GM12878 (cell line): ENCODE measurements around the gene ARHGAP27. TPM values are rescaled to one million over a fixed set of nuclear protein-coding genes. Genes with fewer than 3 reads are reported as not detected.

Experiments
- ATAC-seq: fragments of 200-7000 bp; cut with Tn5 transposase; 3 replicates; pipeline ENCODE4 v1.9.1; 2020; ENCODE audit warnings: mild to moderate bottlenecking, moderate library complexity
- BruUV-seq: library from RNA; stranded (reverse); fragments of 400-500 nt; replicated peaks from 2 replicates; lab custom pipeline; 2021; lab: Mats Ljungman, UMichigan
- CTCF ChIA-PET: fragments of 300-600 bp; sonication (Branson Sonifier 250); formaldehyde crosslinking; extraction: SDS; loops from one replicate; lab custom pipeline; 2021; ENCODE audit warnings: inconsistent platforms; lab: Yijun Ruan, JAX
- POLR2A ChIA-PET: fragments of 350-600 bp; formaldehyde crosslinking; extraction: SDS; loops from one replicate; lab custom pipeline; 2021; ENCODE audit warnings: inconsistent platforms; lab: Charles Lee
- RAD21 ChIA-PET: fragments of 300-600 bp; sonication (Branson Sonifier 250); formaldehyde crosslinking; loops from one replicate; lab custom pipeline; 2023; ENCODE audit warnings: antibody characterized with exemption; ENCODE audit not compliant: unreplicated experiment; lab: Charles Lee
- SMC1A ChIA-PET: fragments of 300-600 bp; sonication (Branson Sonifier 250); formaldehyde crosslinking; loops from one replicate; lab custom pipeline; 2023; ENCODE audit not compliant: unreplicated experiment, uncharacterized antibody; lab: Charles Lee
- DNase-seq: peaks from one replicate; pipeline ENCODE4 v3.0.0-alpha.2; 2011; ENCODE audit warnings: low read depth, low spot score
- FAIRE-seq: peaks from 3 replicates; lab custom pipeline; 2011; peaks lifted over from hg19 to GRCh38; lab: Jason Lieb, UNC
- H2AFZ ChIP-seq: 2 replicates; pipeline ENCODE4 v1.6.0; 2011; ENCODE audit warnings: low read depth, low read length, control low read depth; ENCODE audit not compliant: control insufficient read depth
- H3K27ac ChIP-seq: 2 replicates; pipeline ENCODE4 v1.5.1; 2011; ENCODE audit warnings: control low read depth; ENCODE audit not compliant: control insufficient read depth, insufficient read depth
- H3K27me3 ChIP-seq, 2 experiments: replicated peaks in 1 of 2; 2 replicates each; pipeline versions ENCODE4 v1.6.0 to v1.6.1; 2011; ENCODE audit warnings: low read length in 1 of 2; ENCODE audit not compliant: control insufficient read depth in 2 of 2, insufficient read depth in 2 of 2
- H3K36me3 ChIP-seq, 2 experiments: 2 replicates each; pipeline ENCODE4 v1.5.1; 2011; ENCODE audit warnings: low read length in 1 of 2; ENCODE audit not compliant: control insufficient read depth in 2 of 2, insufficient read depth in 2 of 2
- H3K4me1 ChIP-seq: 2 replicates; pipeline ENCODE4 v1.6.1; 2011; ENCODE audit warnings: mild to moderate bottlenecking, low read length, moderate library complexity, mixed read lengths; ENCODE audit not compliant: control insufficient read depth, insufficient read depth
- H3K4me2 ChIP-seq: 2 replicates; pipeline ENCODE4 v1.6.0; 2011; ENCODE audit warnings: control low read depth; ENCODE audit not compliant: control insufficient read depth, insufficient read depth
- H3K4me3 ChIP-seq: fragments of 200-600 bp; sonication (generic); 2 replicates; pipeline ENCODE4 v1.5.1; 2016
- H3K79me2 ChIP-seq: 2 replicates; pipeline ENCODE4 v1.6.0; 2011; ENCODE audit warnings: low read length; ENCODE audit not compliant: control insufficient read depth, insufficient read depth
- H3K9ac ChIP-seq: 2 replicates; pipeline ENCODE4 v1.8.0; 2011; ENCODE audit warnings: low read length, control low read depth, mixed read lengths; ENCODE audit not compliant: control insufficient read depth, insufficient read depth
- H3K9me3 ChIP-seq: replicated peaks from 3 replicates; pipeline ENCODE4 v1.5.1; 2011; ENCODE audit warnings: mild to moderate bottlenecking, low read length; ENCODE audit not compliant: control insufficient read depth, insufficient read depth
- H4K20me1 ChIP-seq: 2 replicates; pipeline ENCODE4 v1.6.0; 2011; ENCODE audit not compliant: control insufficient read depth, insufficient read depth
- BCL11A ChIP-seq: IDR thresholded peaks from 2 replicates; pipeline ENCODE4 v1.6.1; 2011; ENCODE audit warnings: low read depth, low read length
- CUX1 ChIP-seq: IDR thresholded peaks from 2 replicates; pipeline ENCODE4 v1.6.1; 2012; ENCODE audit warnings: improper control_type of control experiment, low read depth, low read length; ENCODE audit not compliant: insufficient replicate concordance
- E2F4 ChIP-seq: IDR thresholded peaks from 2 replicates; pipeline ENCODE4 v1.6.1; 2012; ENCODE audit warnings: low read depth, low read length, improper control_type of control experiment
- EZH2 ChIP-seq: IDR thresholded peaks from 2 replicates; pipeline ENCODE4 v1.6.1; 2012; ENCODE audit warnings: low read depth, mild to moderate bottlenecking, control low read depth, inconsistent platforms, low read length, borderline replicate concordance; ENCODE audit not compliant: control insufficient read depth
- SRF ChIP-seq, 2 experiments: IDR thresholded peaks; 2 replicates each; pipeline ENCODE4 v1.6.1; 2011; ENCODE audit warnings: low read depth in 2 of 2, low read length in 2 of 2, mild to moderate bottlenecking in 1 of 2, moderate library complexity in 1 of 2
- WRNIP1 ChIP-seq: IDR thresholded peaks from 2 replicates; pipeline ENCODE4 v1.6.1; 2011; ENCODE audit warnings: low read depth, low read length, improper control_type of control experiment, borderline replicate concordance
- ZNF592 ChIP-seq: fragments of 450-650 bp; IDR thresholded peaks from 2 replicates; pipeline ENCODE4 v1.6.1; 2017; ENCODE audit warnings: mild to moderate bottlenecking, moderate library complexity
- WGBS: methylation state at CpG from one replicate; pipeline ENCODE4 v1.1.6; 2016; ENCODE audit warnings: low lambda C conversion rate; ENCODE audit not compliant: insufficient replicate concordance, insufficient coverage; ENCODE audit errors: missing lambda C conversion rate; 5-methylcytosine and 5-hydroxymethylcytosine counted together
- in situ Hi-C: fragments of 300-500 bp; cut with MboI; formaldehyde crosslinking; loops from 9 replicates; pipeline ENCODE4 v1.14.3; 2018; ENCODE audit warnings: mixed read lengths
- intact Hi-C: fragments of 100-400 bp; cut with micrococcal nuclease; formaldehyde crosslinking; loops from one replicate; pipeline ENCODE4 v1.14.2; 2022; ENCODE audit not compliant: unreplicated experiment
- polyA plus RNA-seq, 11 experiments: library from polyadenylated mRNA; depleted of rRNA in 4 of 11; unstranded in 6 of 11; stranded (reverse) in 5 of 11; fragments of >200 nt; fragmentation: Nextera tagmentation in 4 of 11; fragmentation: Illumina TruSeq in 1 of 11; extraction: Ambion mirVana in 4 of 11; extraction: Trizol in 1 of 11; gene quantifications; 1 replicate in 1 of 11; 2 replicates in 10 of 11; pipeline versions ENCODE4 v1.2.1 to v1.2.3, GENCODE V29; 2011 to 2016; ENCODE audit warnings: inconsistent platforms in 2 of 11, missing spikeins in 2 of 11, low read depth in 1 of 11
- total RNA-seq, 4 experiments: library from RNA; depleted of rRNA in 3 of 4; stranded (reverse); fragments of >200 nt in 3 of 4; fragmentation: Illumina TruSeq in 1 of 4; extraction: Trizol in 1 of 4; gene quantifications; 2 replicates each; pipeline versions ENCODE4 v1.2.1 to v1.2.3, GENCODE V29; 2013 to 2021

ARHGAP27 gene
- total and polyA plus RNA-seq, 10 of the 15 experiments (the other 5 are each of a cell fraction or from before 2014, with no cell fraction given), result 0.64 to 45.7 (median 17.7) TPM

GRCh38 chr17:45427181-45427835, 5.4 kb downstream of the ARHGAP27 start:
- 66% methylated on average over 11 of the region's 11 CpGs for WGBS
- ChIA-PET CTCF (interaction anchor here (0.6 to 6.9 kb wide), 11 partner anchors 14 to 425 kb away, joined by 3 to 67 read pairs (median 4); no protein-coding TSS in a partner anchor), POLR2A (interaction anchor here (0.6 kb wide), 1 partner anchor 671 kb away, joined by 3 read pairs; no protein-coding TSS in a partner anchor), RAD21 (interaction anchor here (1.6 to 3.3 kb wide), 3 partner anchors 14 to 208 kb away, joined by 4 to 24 read pairs (median 7); no protein-coding TSS in a partner anchor), SMC1A (interaction anchor here (4.0 kb wide), 1 partner anchor 14 kb away, joined by 21 read pairs; no protein-coding TSS in a partner anchor)
- Histone ChIP-seq H3K4me3 (no peak overlapping the region), H3K79me2 (peaks cover 3% of the 10 kb centered on the region; the same call in 1 of the 2 replicates), H4K20me1 (no peaks in the 10 kb centered on the region), H3K9me3 (no peaks in the 10 kb centered on the region), H2AFZ (no peak overlapping the region), H3K27ac (no peak overlapping the region), H3K9ac (no peak overlapping the region), H3K36me3 (no peaks in the 10 kb centered on the region), H3K27me3 (no peaks in the 10 kb centered on the region), H3K4me2 (no peak overlapping the region), H3K4me1 (peaks cover 26% of the 10 kb centered on the region)
- in situ Hi-C loops (no loop called here), intact Hi-C loops (no loop called here)
- DNase-seq, result no peak
- FAIRE-seq, result no peak
- no peak for ATAC-seq
- no TSS peak for BruUV-seq
- TF ChIP-seq BCL11A (no peak), WRNIP1 (no peak), EZH2 (no peak), ZNF592 (no peak), SRF (IDR thresholded peaks at IDR 0.05; ENCODE audit: low read depth in 2 of 2, low read length in 2 of 2) (no peak), CUX1 (no peak), E2F4 (no peak)
